A673 (cell line): ENCODE measurements around the gene CTSH. TPM values are rescaled to one million over a fixed set of nuclear protein-coding genes. Genes with fewer than 3 reads are reported as not detected.

Experiments
- BruUV-seq: library from RNA; stranded (reverse); fragments of 400-500 nt; replicated peaks from 2 replicates; lab custom pipeline; 2021; lab: Mats Ljungman, UMichigan
- CTCF ChIA-PET: fragments of 300-600 bp; sonication (Branson Sonifier 250); formaldehyde crosslinking; loops from one replicate; lab custom pipeline; 2022; ENCODE audit warnings: antibody characterized with exemption; lab: Charles Lee
- POLR2A ChIA-PET: fragments of 300-600 bp; sonication (Branson Sonifier 250); formaldehyde crosslinking; loops from one replicate; lab custom pipeline; 2022; ENCODE audit warnings: antibody characterized with exemption; ENCODE audit not compliant: low non-redundant PET; lab: Charles Lee
- DNase-seq: peaks from one replicate; pipeline ENCODE4 v3.0.0-alpha.2; 2015; ENCODE audit warnings: low spot score
- H3K27ac ChIP-seq: fragments of 200-600 bp; sonication (generic); 2 replicates; pipeline ENCODE4 v1.5.1; 2016; ENCODE audit warnings: mixed run types, low read depth, mild to moderate bottlenecking, mixed read lengths, antibody characterized with exemption, low read length; ENCODE audit not compliant: poor library complexity, severe bottlenecking
- H3K27me3 ChIP-seq: fragments of 200-600 bp; sonication (generic); replicated peaks from 2 replicates; pipeline ENCODE4 v1.6.1; 2017; ENCODE audit warnings: mixed run types, low read depth, mild to moderate bottlenecking, mixed read lengths, antibody characterized with exemption, low read length; ENCODE audit not compliant: insufficient read depth, poor library complexity
- H3K36me3 ChIP-seq: fragments of 200-600 bp; sonication (generic); 2 replicates; pipeline ENCODE4 v1.6.1; 2016; ENCODE audit warnings: mixed run types, mild to moderate bottlenecking, mixed read lengths, antibody characterized with exemption, low read length; ENCODE audit not compliant: insufficient read depth, poor library complexity, severe bottlenecking
- H3K4me1 ChIP-seq: fragments of 200-600 bp; sonication (generic); 2 replicates; pipeline ENCODE4 v1.6.1; 2017; ENCODE audit warnings: mixed run types, mild to moderate bottlenecking, mixed read lengths, antibody characterized with exemption, low read length; ENCODE audit not compliant: insufficient read depth, poor library complexity, severe bottlenecking
- H3K4me3 ChIP-seq: fragments of 200-600 bp; sonication (generic); 2 replicates; pipeline ENCODE4 v1.5.1; 2016; ENCODE audit warnings: low read depth, mixed run types, mild to moderate bottlenecking, mixed read lengths, low read length; ENCODE audit not compliant: poor library complexity, severe bottlenecking
- H3K9me3 ChIP-seq: fragments of 200-600 bp; sonication (generic); 2 replicates; pipeline ENCODE4 v1.6.1; 2016; ENCODE audit warnings: mixed run types, low read depth, mild to moderate bottlenecking, mixed read lengths, antibody characterized with exemption, low read length; ENCODE audit not compliant: poor library complexity, severe bottlenecking
- CTCF ChIP-seq: fragments of 300-800, 200-600 bp; sonication (generic); conservative IDR thresholded peaks from 2 replicates; pipeline ENCODE4 v1.5.1; 2017; ENCODE audit warnings: low read depth, mild to moderate bottlenecking, antibody characterized with exemption, low read length, moderate library complexity, mixed read lengths
- EZH2 ChIP-seq: fragments of 200-600 bp; sonication (generic); IDR thresholded peaks from 2 replicates; pipeline ENCODE4 v1.6.1; 2017; ENCODE audit warnings: borderline replicate concordance, low read depth, mild to moderate bottlenecking, mixed read lengths, antibody characterized with exemption, low read length; ENCODE audit not compliant: poor library complexity, severe bottlenecking
- intact Hi-C: fragments of 100-400 bp; cut with micrococcal nuclease; formaldehyde crosslinking; loops from one replicate; pipeline ENCODE4 v1.10.0; 2022; ENCODE audit not compliant: unreplicated experiment
- total RNA-seq: library from RNA; stranded (reverse); gene quantifications from 2 replicates; pipeline ENCODE4 v1.2.3, GENCODE V29; 2021

The CTSH gene
- total RNA-seq, 1 experiment from 2014 or later = 2.2 TPM

- ChIA-PET CTCF (no interaction called here), POLR2A (no interaction called here)
- H3K27me3 ChIP-seq = no peaks in the 10 kb centered on the region
- TF ChIP-seq EZH2 (no peak), CTCF (no peak)
- no peaks in the 10 kb centered on the region for H3K4me1 ChIP-seq
- intact Hi-C loops = no loop called here
- no peak overlapping the region for H3K27ac ChIP-seq
- no peaks in the 10 kb centered on the region for H3K9me3 ChIP-seq
- no peaks in the 10 kb centered on the region for H3K36me3 ChIP-seq
- BruUV-seq = no TSS peak
- no peak overlapping the region for H3K4me3 ChIP-seq
- DNase-seq = no peak
Observed at GRCh38 chr15:78990278-78990677, 45.4 kb upstream of the CTSH start.

DNA sequence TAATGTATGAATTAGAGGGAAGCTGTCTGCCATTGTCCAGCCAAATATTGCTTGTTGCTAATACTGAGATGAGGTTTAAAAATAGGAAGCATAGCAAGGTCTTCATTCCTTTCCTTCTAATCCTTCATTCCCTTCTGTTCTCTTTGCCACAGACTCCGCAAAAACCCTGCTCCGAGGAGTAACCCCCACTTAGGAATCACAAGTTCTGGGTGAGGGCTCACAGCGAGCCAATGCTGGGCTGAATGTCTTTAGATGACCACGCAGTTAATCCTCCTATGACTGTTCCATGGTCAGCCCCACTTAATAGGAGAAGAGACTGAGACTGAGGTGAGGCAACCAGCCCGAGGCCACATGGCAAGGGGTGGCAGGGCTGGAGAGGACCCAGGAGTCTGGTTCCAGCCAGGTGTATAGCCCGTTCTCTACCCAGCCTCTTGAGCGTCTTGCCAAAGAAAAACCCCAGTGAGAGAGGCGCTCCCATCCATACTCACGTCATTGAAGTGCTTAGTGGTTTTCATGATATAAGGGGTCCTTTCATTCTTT lies 44.9 kb upstream of the CTSH start:
- no TSS peak for BruUV-seq
- POLR2A ChIA-PET = no interaction called here

GRCh38 chr15:78988361-78988911 lies 43.6 kb upstream of the CTSH start:
- TF ChIP-seq EZH2 (no peak), CTCF (no peak)
- intact Hi-C loops = no loop called here
- Histone ChIP-seq H3K9me3 (no peaks in the 10 kb centered on the region), H3K4me3 (no peak overlapping the region), H3K36me3 (no peaks in the 10 kb centered on the region), H3K27me3 (no peaks in the 10 kb centered on the region), H3K4me1 (no peaks in the 10 kb centered on the region), H3K27ac (no peak overlapping the region)
- CTCF ChIA-PET = no interaction called here
- DNase-seq = no peak
- BruUV-seq = no TSS peak
- POLR2A ChIA-PET = no interaction called here

More for the DNA sequence above, 44.9 kb upstream of the CTSH start:
- intact Hi-C loops = no loop called here
- Histone ChIP-seq H3K9me3 (no peaks in the 10 kb centered on the region), H3K27me3 (no peaks in the 10 kb centered on the region), H3K4me3 (no peak overlapping the region), H3K27ac (no peak overlapping the region), H3K36me3 (no peaks in the 10 kb centered on the region), H3K4me1 (no peaks in the 10 kb centered on the region)
- CTCF ChIA-PET = no interaction called here
- DNase-seq = no peak
- TF ChIP-seq EZH2 = no peak
